Stimulated activated CD8-positive, alpha-beta memory T cell treated with anti-CD3 and anti-CD28 coated beads, Interleukin-15, amount 100 ng/mL, for 4 hours (primary cell): ENCODE data around the gene FRAS1.
"Not testable (repeated sequence)": the region's sequence is repeated elsewhere in the genome, so short reads cannot be mapped to it uniquely, and the experiment has no call there.

Experiments
- DNase-seq, 2 donors: peaks; one replicate each; pipeline ENCODE4 v3.0.0-alpha.2; 2020; ENCODE audit warnings: low read depth in 2 of 2

Gene FRAS1

GRCh38 chr4:78439328-78439727, 382.2 kb downstream of the FRAS1 start:
- no peak for DNase-seq

GRCh38 chr4:78441756-78442155, 384.6 kb downstream of the FRAS1 start:
- DNase-seq = no peak

- no peak for DNase-seq
Observed at GRCh38 chr4:78446619-78447018, 389.5 kb downstream of the FRAS1 start.

GRCh38 chr4:78451407-78451806, 394.3 kb downstream of the FRAS1 start:
- DNase-seq = no peak

DNA sequence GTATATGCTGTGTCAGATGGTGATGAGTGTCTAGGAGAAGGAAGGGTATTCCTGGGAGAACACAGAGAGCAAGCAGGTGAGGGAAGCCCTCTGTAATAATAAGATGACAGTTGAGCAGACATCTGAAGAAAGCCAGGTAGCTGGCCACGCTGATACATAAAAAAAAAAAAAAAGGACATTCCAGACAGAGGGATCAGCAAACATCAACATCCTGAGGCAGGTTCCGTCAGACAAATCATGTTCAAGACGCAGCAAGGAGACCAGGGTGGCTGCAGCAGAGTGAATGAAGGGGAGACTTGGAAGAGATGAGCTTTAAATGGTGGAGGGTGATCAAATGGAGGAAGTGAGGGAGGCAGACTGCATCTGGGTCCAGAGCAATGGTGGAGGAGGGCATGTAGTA, 396.9 kb downstream of the FRAS1 start:
- no peak for DNase-seq

GRCh38 chr4:78457751-78458150, 400.6 kb downstream of the FRAS1 start:
- no peak for DNase-seq

DNA sequence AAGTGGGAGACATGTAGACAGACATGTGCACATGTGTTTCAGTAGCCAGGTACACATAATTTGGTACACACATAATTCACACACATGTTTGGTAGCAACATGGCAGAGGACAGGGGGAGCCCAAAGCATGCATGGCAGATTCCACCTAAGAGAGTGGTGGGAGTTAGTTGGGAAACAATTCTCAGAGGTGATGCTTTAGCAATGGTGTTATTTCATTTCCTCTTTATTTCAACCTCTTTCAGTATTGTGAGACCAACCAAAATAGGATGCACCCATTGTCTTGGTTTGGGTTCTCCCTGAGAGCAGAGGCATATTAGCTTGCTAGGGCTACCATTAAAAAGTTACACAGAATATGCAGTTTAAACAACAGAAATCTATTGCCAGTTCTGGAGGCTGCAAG, 402.2 kb downstream of the FRAS1 start:
- no peak for DNase-seq

DNA sequence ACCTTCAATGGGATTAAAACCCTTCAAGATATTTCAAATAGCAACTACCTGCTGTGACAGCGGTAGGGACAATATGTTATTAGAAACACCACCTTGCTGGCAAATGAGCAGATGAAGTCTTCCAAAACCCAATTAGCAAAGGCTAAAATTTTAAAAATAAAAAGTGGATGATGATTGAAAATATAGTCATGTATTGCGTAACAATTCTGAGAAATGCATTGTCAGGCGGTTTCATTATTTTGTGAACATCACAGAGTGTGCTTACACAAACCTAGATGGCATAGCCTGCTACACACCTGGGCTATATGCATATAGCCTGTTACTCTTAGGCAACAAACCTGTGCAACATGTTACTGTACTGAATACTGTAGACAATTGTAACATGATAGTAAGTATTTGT, 403.2 kb downstream of the FRAS1 start:
- no peak for DNase-seq

DNA sequence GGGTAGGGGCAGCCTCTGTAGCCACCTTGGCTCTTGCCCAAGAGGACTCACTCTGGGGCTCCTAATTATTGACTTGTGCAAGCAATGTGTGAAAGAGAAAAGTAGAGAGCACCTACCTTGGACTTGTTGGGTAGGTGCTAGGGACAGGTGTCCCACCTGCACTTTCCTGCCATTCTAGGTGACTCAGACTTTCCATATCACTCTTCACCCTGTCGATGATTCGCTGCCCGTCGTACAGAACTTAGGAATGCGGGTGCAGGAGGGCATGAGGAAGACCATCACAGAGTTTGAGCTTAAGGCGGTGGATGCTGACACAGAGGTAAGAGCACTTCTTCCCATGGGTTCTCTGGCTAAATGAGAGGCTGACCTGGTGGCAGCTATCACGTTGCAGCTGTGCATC, 407.1 kb downstream of the FRAS1 start:
- DNase-seq = no peak

- DNase-seq = not testable (repeated sequence)
Observed at GRCh38 chr4:78467223-78467622, 410.1 kb downstream of the FRAS1 start.

DNA sequence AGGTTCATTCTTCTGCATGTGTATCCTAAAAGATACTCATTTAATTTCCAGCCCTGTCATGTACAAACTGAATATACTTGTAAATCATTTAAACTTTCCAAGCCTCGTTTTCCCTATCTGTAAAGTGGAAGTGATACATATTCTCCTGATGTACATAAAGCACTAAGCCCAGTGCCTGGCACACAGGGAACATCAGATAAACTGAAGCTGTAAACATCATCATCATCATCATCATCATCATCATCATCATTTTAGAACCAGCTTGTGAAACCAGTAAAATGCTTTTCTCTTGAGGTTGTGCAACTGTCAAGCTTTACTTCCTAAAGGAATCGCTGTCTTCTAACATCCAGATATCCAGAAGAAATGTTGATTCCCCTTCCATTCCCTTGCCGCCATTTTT, 411.1 kb downstream of the FRAS1 start:
- no peak for DNase-seq

DNA sequence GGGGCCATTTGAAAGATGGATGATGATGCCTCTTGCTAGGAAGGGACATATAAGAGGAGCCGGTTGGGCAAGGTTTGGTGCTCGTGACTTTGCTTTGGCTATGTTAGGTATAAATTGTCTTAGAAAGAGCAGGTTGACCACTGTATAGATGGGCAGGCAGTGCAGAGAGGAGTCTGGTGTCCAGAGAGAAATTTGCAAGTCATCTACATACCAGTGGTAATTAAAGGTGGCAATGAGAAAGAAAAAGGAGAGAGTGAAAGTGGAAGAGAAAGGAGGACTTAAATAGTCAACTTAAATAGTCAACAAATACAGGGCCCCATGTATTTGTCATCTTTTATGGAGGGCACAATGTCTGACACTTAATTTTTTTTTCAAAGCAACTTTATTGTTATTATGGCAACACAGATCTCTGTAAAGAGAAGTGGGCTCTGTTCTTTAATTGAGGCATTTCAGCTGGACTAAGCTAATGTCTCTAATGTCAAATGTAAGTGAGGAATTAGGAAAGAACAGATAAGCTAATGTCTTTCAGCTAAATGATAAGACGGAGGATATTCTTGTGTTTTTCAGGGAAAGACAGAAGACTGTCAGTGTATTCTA, 419.1 kb downstream of the FRAS1 start:
- DNase-seq = no peak

DNA sequence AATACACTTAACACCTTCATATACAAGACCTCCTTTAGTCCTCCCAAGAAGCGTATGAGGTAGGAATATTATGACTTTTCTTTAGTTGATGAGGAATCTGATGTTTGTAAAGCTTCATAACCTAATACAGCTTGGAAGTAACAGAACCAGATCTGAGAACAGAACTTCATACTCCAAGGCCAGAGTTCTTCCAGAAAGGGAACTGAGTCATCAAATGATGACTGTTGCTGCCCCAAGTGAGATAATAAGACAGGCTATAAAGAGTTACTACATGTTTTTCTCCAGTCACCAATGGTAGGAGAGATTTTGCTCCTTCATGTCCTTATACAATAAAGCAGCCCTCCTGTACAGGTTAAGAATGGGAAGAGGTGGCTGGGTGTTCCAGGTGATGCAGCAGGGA, 420.2 kb downstream of the FRAS1 start:
- no peak for DNase-seq

DNA sequence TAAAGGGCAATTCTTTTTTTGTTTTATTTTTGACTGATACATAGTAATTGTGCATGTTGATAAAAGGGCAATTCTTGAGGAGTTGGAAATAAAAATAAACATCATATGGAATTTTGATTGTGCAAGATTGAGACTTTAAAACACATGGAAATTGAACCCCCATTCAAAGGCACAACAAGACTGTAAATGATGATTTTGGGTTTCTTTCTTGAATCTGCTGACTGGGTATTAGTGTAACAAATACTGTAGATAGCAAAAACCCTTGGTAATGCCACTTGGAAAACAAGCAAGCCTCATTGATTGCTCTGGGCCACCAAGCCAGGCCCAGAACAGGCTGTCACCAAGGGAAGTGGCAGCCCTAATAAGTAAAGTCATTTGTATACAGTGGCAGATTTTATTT, 421.4 kb downstream of the FRAS1 start:
- no peak for DNase-seq

- DNase-seq = no peak
Observed at GRCh38 chr4:78480286-78480685, 423.2 kb downstream of the FRAS1 start.

DNA sequence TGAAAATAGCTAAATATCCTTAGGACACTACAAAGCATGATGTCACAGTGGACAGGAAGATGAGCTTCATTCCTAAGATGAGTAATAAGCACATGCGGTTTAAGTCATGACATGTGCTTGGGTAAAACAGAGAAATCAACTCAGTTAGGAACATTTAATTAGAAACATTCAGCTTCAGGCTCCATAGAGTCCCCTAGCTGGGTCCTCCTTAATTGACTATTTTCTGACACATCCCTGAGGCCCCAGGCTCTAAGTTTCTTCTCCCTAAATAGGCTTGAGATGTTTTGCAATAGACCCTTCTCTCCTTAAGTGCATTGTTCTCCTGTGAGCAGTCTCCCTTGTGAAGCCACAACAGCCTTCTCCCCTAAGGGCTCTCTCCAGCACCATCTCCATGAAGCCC, 424.1 kb downstream of the FRAS1 start:
- DNase-seq = no peak

DNA sequence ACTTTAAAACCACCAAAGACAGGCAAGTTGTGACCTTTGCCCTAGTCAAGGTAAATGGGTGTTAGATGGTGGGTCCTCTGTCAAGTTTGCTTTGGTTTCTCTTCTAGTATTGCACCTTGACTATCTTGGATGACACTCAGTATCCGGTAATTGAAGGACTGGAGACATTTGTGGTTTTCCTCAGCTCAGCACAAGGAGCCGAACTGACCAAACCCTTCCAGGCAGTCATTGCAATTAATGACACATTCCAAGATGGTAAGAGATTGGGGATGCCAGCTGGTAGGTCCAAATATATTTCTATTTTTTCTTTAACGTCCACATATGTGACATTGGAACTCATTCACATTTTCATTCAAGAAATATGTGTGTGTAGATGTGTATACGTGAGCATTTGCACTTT, 425.2 kb downstream of the FRAS1 start:
- DNase-seq = no peak

- DNase-seq = no peak
Observed at GRCh38 chr4:78483811-78484210, 426.7 kb downstream of the FRAS1 start.

DNA sequence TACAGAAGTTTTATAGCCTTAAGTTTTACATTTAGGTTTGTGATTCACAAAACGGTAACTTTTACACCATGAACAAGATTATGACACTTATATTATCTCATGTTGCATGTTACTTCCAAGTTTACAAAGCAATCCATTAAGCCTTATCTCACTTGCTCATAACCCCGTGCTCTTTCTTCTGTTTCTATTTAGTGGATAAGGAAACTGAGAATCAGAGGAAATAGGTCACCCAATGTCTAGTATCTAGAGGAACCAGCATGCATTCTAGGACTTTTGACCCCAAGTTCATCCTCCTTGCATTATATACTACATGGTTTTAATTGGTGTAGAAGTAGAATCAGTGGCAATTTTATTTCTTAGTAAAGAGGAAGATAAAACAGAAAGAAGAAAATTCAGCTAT, 427.5 kb downstream of the FRAS1 start:
- DNase-seq = no peak

- no peak for DNase-seq
Observed at GRCh38 chr4:78493731-78494130, 436.6 kb downstream of the FRAS1 start.

- DNase-seq = no peak
Observed at GRCh38 chr4:78496021-78496643, 439.0 kb downstream of the FRAS1 start.

GRCh38 chr4:78506260-78506659, 449.1 kb downstream of the FRAS1 start:
- DNase-seq = not testable (repeated sequence)

- no peak for DNase-seq
Observed at GRCh38 chr4:78509043-78509442, 451.9 kb downstream of the FRAS1 start.

GRCh38 chr4:78510108-78510507, 453.0 kb downstream of the FRAS1 start:
- no peak for DNase-seq
